HG03439 (cell line): ENCODE data around the gene ALDH16A1.
"Not testable (repeated sequence)": the region's sequence is repeated elsewhere in the genome, so short reads cannot be mapped to it uniquely, and the experiment has no call there.

Experiments used
- ATAC-seq: cut with Tn5 transposase; IDR thresholded peaks from one replicate; pipeline ENCODE4 v1.9.1; 2021; ENCODE audit warnings: mild to moderate bottlenecking, moderate library complexity; ENCODE audit not compliant: unreplicated experiment

Gene ALDH16A1

GRCh38 chr19:49461656-49462055 lies 8.6 kb downstream of the ALDH16A1 start:
- no peak for ATAC-seq

- ATAC-seq: no peak
Observed at GRCh38 chr19:49462492-49462891, 9.5 kb downstream of the ALDH16A1 start.

GRCh38 chr19:49463960-49464740 lies 11.1 kb downstream of the ALDH16A1 start:
- no peak for ATAC-seq

GRCh38 chr19:49465371-49465770 lies 12.3 kb downstream of the ALDH16A1 start:
- no peak for ATAC-seq

GRCh38 chr19:49468199-49468598 lies 15.2 kb downstream of the ALDH16A1 start:
- ATAC-seq: no peak

GRCh38 chr19:49468746-49469447 lies 15.9 kb downstream of the ALDH16A1 start:
- no peak for ATAC-seq

GRCh38 chr19:49469828-49470614 lies 17.0 kb downstream of the ALDH16A1 start:
- peak; percentile 55 for ATAC-seq

- ATAC-seq: no peak
Observed at GRCh38 chr19:49470615-49470978, 17.6 kb downstream of the ALDH16A1 start.

GRCh38 chr19:49472936-49473335 lies 19.9 kb downstream of the ALDH16A1 start:
- ATAC-seq: no peak

- ATAC-seq: not testable (repeated sequence)
Observed at GRCh38 chr19:49473501-49473867, 20.5 kb downstream of the ALDH16A1 start.

GRCh38 chr19:49473868-49474541 lies 21.0 kb downstream of the ALDH16A1 start, which contains the start of gene FLT3LG:
FLT3LG (plus strand) TSS chr19:49474215; CDS start chr19:49474640, 425 bp downstream.
- peak; percentile 51 for ATAC-seq

- no peak for ATAC-seq
Observed at GRCh38 chr19:49474542-49474924, 21.5 kb downstream of the ALDH16A1 start.

- ATAC-seq: no peak
Observed at GRCh38 chr19:49475191-49475917, 22.3 kb downstream of the ALDH16A1 start.

- no peak for ATAC-seq
Observed at GRCh38 chr19:49475995-49476880, 23.2 kb downstream of the ALDH16A1 start.

- no peak for ATAC-seq
Observed at GRCh38 chr19:49479975-49480628, 27.1 kb downstream of the ALDH16A1 start.

GRCh38 chr19:49481020-49481683 lies 28.1 kb downstream of the ALDH16A1 start:
- no peak for ATAC-seq

- ATAC-seq: no peak
Observed at GRCh38 chr19:49486232-49486631, 33.2 kb downstream of the ALDH16A1 start.

- ATAC-seq: no peak
Observed at GRCh38 chr19:49486710-49487276, 33.8 kb downstream of the ALDH16A1 start.
